Urinary bladder (tissue), 4 donors: ENCODE results near the gene COL25A1. TPM values are rescaled to one million over a fixed set of nuclear protein-coding genes. Genes with fewer than 3 reads are reported as not detected.

ENCODE experiments used
- DNase-seq: peaks from one replicate; pipeline ENCODE4 v3.0.0-alpha.2; 2015; ENCODE audit errors: extremely low spot score
- H3K27ac ChIP-seq: one replicate; pipeline ENCODE4 v1.5.1; 2013; ENCODE audit warnings: low read depth, mild to moderate bottlenecking, moderate library complexity
- H3K36me3 ChIP-seq: one replicate; pipeline ENCODE4 v1.6.1; 2013; ENCODE audit warnings: mild to moderate bottlenecking, moderate library complexity; ENCODE audit not compliant: insufficient read depth
- H3K4me1 ChIP-seq: one replicate; pipeline ENCODE4 v1.6.1; 2013; ENCODE audit warnings: mild to moderate bottlenecking, moderate library complexity; ENCODE audit not compliant: insufficient read depth
- H3K4me3 ChIP-seq: one replicate; pipeline ENCODE4 v1.5.1; 2013; ENCODE audit warnings: low read depth, low read length
- WGBS: extraction: QIAGEN DNeasy Blood & Tissue Kit; methylation state at CpG from one replicate; pipeline ENCODE4 v1.1.7; 2013; 5-methylcytosine and 5-hydroxymethylcytosine counted together
- polyA plus RNA-seq: library from polyadenylated mRNA; stranded (reverse); fragments of 200-250 nt; gene quantifications from one replicate; pipeline ENCODE4 v1.2.3, GENCODE V29; 2013
- total RNA-seq: library from RNA; depleted of rRNA; stranded (reverse); fragments of >200 nt; gene quantifications from one replicate; pipeline ENCODE4 v1.2.3, GENCODE V29; 2014
- donor health status: healthy with polysubstance abuse.
- donor health status: healthy.

COL25A1 gene
- 16.4 TPM for total RNA-seq
- 1.4 TPM for polyA plus RNA-seq

DNA sequence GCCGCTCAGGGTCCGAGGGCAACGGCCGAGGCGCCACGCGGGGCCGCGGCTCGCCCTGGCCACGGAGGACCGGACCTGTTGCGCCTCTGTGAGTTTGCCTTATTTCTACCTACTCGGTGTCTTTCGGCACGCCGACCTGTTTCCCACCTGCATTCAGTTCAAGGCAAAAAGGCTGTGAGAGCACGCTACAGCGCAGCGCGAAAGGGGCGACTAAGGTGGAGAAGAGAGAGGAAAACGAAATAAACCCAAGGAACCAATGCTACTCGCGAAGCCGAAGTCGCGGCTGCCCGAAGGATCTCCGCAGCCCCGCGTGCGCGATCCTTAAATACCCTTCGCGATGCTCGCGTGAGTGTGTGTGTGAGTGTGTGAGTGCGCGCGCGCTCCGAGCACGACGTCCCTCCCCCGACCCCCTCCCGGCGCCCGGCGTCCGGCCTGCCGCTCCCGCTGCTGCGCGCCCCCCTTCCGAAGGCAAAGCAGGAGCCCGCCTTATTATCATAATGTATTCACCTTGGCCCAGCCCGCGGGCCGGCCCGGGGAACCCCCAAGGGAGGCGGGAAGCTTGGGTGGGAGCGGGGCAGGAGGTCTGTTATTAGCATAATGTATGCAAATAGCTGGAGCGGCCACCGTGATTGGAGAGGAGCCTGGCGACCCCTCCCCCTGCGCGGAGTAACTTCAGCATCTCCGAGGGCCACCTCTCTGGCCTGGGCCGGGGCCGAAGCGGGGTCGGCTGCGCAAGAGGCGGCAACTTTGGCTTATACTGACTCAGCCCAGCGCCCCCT lies at the start of gene COL25A1:
COL25A1 (minus strand) TSS at position 298 of the 779 bp plus-strand sequence.
- Histone ChIP-seq H3K4me1 (peaks cover 2% of the 10 kb centered on the region), H3K27ac (no peak within 1 kb of the TSS), H3K4me3 (peak within 1 kb of the TSS; percentile 70), H3K36me3 (no peaks in the 10 kb centered on the region)
- WGBS: under 1% methylated on average over 76 of the region's 76 CpGs
- DNase-seq: peak; percentile 64

DNA sequence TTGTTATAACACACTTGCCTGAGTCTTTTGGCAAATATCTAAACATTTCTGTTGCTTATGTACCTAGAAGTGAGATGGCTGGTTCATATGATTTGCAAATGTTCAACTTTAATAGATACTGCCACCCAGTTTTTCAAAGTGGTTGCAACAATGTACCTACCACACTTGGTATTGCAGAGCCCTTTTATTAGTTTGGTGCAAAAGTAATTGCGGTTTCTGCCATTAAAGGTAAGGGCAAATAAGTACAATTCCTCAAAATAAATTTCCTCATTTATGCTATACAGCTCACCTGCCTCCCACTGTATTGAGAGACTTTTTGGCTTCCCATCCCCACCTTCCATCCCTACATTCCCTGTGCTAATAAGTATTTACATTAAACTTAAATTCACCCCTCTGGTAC lies 47.7 kb upstream of the COL25A1 start:
- H3K36me3 ChIP-seq: no peaks in the 10 kb centered on the region
- H3K4me3 ChIP-seq: no peak overlapping the region
- DNase-seq: no peak
- 94% methylated on average over 1 of the region's 1 CpG for WGBS
- H3K4me1 ChIP-seq: no peaks in the 10 kb centered on the region
- no peak overlapping the region for H3K27ac ChIP-seq

DNA sequence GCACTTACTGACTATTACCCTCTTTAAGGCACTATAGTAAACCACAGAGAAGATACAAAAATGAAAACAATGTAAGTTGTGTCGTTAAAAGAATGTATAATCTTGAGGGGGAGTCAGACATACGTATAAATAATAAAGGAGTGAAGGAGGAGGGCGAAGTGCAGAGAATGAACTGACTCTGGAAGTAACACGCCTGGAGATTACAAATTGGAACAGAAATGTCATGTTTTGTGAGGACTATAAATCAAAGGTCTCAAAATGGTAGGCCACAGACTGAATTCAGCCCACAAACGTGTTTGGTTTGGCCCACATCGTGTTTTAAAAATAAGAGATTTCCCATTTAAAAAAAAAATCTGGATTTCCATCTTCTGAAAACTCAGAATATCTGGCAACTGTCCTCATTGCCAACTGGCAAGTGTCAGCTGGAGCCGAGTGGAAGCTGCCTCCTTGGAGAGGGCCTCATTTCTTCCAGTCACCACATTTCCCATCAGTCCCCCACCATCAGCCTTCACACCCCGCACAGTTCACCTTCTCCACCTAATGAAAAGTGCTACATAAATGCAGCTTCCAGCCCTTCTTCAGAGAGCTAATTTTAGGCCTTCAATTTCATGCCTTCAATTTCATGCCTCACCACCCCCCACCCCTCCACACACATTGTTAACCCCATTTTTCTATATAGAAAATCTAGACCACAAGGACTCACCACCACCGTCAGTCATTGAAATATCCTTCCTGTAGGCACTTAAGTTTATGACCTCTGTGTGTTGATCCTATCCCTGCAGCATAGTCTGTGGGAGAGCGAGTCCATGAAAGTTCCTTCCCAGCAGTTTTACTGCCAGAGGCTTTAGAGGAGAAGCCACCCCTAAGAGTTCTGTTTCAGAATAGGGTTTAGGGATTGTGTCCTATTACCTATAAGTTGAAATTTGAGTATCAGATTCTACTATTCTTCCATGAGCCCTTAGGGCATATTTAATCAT lies 32.0 kb upstream of the COL25A1 start:
- WGBS: 65% methylated on average over 10 of the region's 10 CpGs
- Histone ChIP-seq H3K4me3 (no peak overlapping the region), H3K27ac (no peak overlapping the region), H3K4me1 (no peaks in the 10 kb centered on the region), H3K36me3 (no peaks in the 10 kb centered on the region)
- no peak for DNase-seq

DNA sequence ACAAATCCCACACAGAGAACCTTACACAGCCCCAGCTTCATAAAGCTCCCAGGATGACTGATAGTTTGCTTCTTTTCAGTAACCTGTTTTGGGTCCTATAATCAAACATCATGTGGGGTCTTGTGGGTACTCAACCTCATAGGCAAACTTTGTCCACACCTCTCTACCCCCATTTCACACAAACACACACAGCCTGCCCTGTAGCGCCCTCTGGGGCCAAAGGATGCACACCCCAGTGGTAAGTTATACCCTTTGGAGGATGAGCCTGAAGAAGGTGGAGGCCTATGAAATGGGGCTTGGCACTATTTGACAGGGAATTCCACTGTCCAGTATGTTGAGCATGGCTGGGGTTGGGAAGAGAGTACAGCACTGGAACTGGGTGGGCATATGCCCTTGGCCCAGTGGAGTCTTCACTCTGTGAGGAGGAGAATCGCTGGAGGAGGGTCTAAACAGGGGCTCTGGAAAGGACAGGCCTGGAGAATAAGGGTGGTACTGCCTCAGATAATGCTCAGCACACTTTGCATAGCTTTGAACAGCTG lies 30.5 kb upstream of the COL25A1 start:
- no peaks in the 10 kb centered on the region for H3K4me1 ChIP-seq
- no peak for DNase-seq
- 72% methylated on average over 2 of the region's 2 CpGs for WGBS
- H3K36me3 ChIP-seq: no peaks in the 10 kb centered on the region
- H3K27ac ChIP-seq: no peak overlapping the region
- no peak overlapping the region for H3K4me3 ChIP-seq

GRCh38 chr4:109327641-109328040 lies 25.2 kb upstream of the COL25A1 start:
- DNase-seq: no peak
- 90% methylated on average over 2 of the region's 2 CpGs for WGBS
- Histone ChIP-seq H3K36me3 (no peaks in the 10 kb centered on the region), H3K4me3 (no peak overlapping the region), H3K27ac (no peak overlapping the region), H3K4me1 (no peaks in the 10 kb centered on the region)

- H3K4me3 ChIP-seq: no peak overlapping the region
- no peak overlapping the region for H3K27ac ChIP-seq
- no peak for DNase-seq
- 87% methylated on average over 2 of the region's 2 CpGs for WGBS
- no peaks in the 10 kb centered on the region for H3K36me3 ChIP-seq
- H3K4me1 ChIP-seq: no peaks in the 10 kb centered on the region
Observed at GRCh38 chr4:109325698-109326097, 23.2 kb upstream of the COL25A1 start.

GRCh38 chr4:109323348-109323747 lies 20.9 kb upstream of the COL25A1 start:
- DNase-seq: no peak
- H3K4me1 ChIP-seq: no peaks in the 10 kb centered on the region

DNA sequence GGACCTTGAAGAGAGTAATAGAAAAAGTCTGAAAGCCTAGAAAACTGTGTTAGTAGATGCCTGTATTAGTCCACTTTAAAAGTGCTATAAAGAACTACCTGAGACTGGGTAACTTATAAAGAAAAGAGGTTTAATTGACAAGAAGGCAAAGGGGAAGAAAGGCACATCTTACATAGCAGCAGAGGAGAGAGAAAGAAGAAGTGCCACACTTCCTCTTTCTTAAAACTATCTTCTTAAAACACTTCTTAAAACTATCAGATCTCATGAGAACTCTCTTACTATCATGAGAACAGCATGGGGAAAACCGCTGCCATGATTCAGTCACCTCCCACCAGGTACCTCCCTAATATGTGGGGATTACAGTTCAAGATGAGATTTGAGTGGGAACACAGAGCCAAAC lies 18.8 kb upstream of the COL25A1 start:
- 92% methylated on average over 1 of the region's 1 CpG for WGBS
- H3K27ac ChIP-seq: no peak overlapping the region
- no peak for DNase-seq
- H3K36me3 ChIP-seq: no peaks in the 10 kb centered on the region
- H3K4me1 ChIP-seq: no peaks in the 10 kb centered on the region
- H3K4me3 ChIP-seq: no peak overlapping the region

More at GRCh38 chr4:109323348-109323747, 20.9 kb upstream of the COL25A1 start:
- Histone ChIP-seq H3K4me3 (no peak overlapping the region), H3K27ac (no peak overlapping the region), H3K36me3 (no peaks in the 10 kb centered on the region)

DNA sequence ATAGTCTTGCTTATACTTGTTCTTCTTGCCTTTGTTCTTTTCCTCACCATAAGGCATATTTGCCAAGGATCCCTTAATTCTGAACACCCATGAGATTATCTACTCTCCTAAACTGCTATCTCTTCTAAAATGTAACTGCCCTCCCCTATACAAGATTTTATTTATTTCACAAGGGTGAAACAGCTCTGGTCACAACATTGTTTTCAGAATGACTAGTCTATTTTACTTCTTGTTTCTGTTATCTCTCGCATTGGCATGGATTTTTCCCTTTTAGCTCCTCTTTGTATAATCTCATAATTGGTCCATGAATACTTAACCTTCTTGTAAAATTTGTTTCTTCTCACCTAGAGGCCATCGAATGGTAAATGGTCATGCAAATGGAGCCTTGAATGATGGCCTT lies 17.2 kb upstream of the COL25A1 start:
- 80% methylated on average over 2 of the region's 2 CpGs for WGBS

GRCh38 chr4:109319156-109319555 lies 16.7 kb upstream of the COL25A1 start:
- Histone ChIP-seq H3K4me3 (no peak overlapping the region), H3K36me3 (no peaks in the 10 kb centered on the region), H3K4me1 (no peaks in the 10 kb centered on the region), H3K27ac (no peak overlapping the region)
- WGBS: 77% methylated on average over 2 of the region's 2 CpGs
- no peak for DNase-seq

More for the DNA sequence above, 17.2 kb upstream of the COL25A1 start:
- no peak overlapping the region for H3K27ac ChIP-seq
- no peak overlapping the region for H3K4me3 ChIP-seq
- no peaks in the 10 kb centered on the region for H3K36me3 ChIP-seq
- DNase-seq: no peak
- H3K4me1 ChIP-seq: no peaks in the 10 kb centered on the region

DNA sequence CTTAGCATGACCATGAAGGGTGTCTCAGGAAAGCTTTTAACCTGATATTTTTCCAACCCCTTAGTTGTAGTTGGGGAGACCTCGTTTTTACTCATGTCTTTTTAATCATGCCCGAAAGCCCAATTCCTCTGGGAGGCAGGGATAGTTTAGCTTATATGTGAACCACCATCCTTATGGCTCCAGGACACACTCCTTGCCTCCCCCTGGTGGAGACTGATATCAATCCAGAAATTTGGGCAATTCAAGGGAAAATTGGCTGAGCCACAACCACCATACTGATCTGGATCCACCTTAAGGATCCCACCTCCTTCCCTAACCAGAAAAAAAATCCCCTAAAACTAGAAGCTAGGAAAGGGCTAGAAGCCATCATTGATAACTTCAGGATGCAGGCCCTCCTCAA lies 13.4 kb upstream of the COL25A1 start:
- Histone ChIP-seq H3K4me3 (no peak overlapping the region), H3K27ac (no peak overlapping the region), H3K36me3 (no peaks in the 10 kb centered on the region), H3K4me1 (no peaks in the 10 kb centered on the region)
- WGBS: 85% methylated on average over 2 of the region's 2 CpGs
- DNase-seq: no peak

DNA sequence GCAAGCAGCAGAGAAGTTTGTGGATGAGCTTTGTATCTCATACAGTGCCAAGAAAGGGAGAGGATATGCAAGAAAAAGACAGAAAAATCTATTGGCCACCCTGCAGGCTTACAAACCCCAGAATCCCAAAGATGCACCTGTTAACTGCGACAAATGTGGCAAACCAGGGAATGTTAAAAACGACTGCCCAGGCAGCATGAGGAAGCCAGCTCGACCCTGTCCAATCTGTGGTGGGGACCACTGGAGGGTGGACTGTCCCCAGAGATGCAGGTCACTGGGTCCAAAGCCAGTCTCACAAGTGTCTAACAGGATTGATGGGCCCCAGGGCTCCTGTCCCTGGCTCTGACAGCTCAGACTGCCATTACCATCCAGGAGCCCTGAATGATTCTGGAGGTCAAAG lies 12.9 kb upstream of the COL25A1 start:
- Histone ChIP-seq H3K4me1 (no peaks in the 10 kb centered on the region), H3K27ac (no peak overlapping the region), H3K4me3 (no peak overlapping the region), H3K36me3 (no peaks in the 10 kb centered on the region)
- DNase-seq: no peak
- WGBS: 51% methylated on average over 3 of the region's 3 CpGs

- 91% methylated on average over 11 of the region's 11 CpGs for WGBS
- H3K27ac ChIP-seq: no peak overlapping the region
- no peaks in the 10 kb centered on the region for H3K4me1 ChIP-seq
- no peak for DNase-seq
- no peaks in the 10 kb centered on the region for H3K36me3 ChIP-seq
- no peak overlapping the region for H3K4me3 ChIP-seq
Observed at GRCh38 chr4:109313168-109314133, 11.0 kb upstream of the COL25A1 start.
